Cardiac septum (tissue), 1 donor: Measurements from ENCODE around the gene GPAM. TPM values are rescaled to one million over a fixed set of nuclear protein-coding genes. Genes with fewer than 3 reads are reported as not detected.

Source experiments
- DNase-seq: peaks from one replicate; pipeline ENCODE4 v3.0.0-alpha.2; 2020; ENCODE audit warnings: low spot score
- intact Hi-C: fragments of 100-400 bp; cut with DNase I; formaldehyde crosslinking; loops from one replicate; pipeline ENCODE4 v1.14.0; 2022
- total RNA-seq: library from RNA; stranded (reverse); fragmentation: NEBNext Ultra II Directional; extraction: Animal tissue kit (Norgen Biotek cat#: 25700); gene quantifications from one replicate; pipeline ENCODE4 v1.2.1, GENCODE V29; 2021
- donor health status: DM: no; HTN: no; CAD: no.

GPAM gene
- total RNA-seq, 1 donor from 2014 or later, result 11.5 TPM

GRCh38 chr10:112189465-112189864 is 5.9 kb upstream of the GPAM start:
- intact Hi-C loops, result no loop called here
- DNase-seq, result no peak

GRCh38 chr10:112187527-112187926 is 4.0 kb upstream of the GPAM start:
- intact Hi-C loops, result no loop called here
- DNase-seq, result no peak

DNA sequence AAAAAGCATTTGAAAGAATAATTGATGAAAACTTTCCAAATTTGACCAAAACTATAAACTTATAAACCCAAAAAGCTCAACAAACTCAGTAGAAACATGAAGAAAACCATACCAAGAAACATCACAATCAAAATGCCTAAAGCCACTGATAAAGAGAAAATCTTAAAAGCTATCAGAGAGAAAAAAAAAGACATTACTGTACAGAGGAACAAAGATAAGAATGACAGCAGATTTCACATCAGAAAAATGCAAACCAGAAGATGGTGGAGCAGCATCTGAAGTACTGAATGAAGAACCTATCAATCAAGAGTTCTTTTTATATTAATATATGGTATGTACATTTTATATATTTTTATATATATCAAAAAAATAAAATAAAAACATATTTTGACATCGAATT is 2.4 kb upstream of the GPAM start:
- intact Hi-C loops, result no loop called here
- DNase-seq, result no peak

DNA sequence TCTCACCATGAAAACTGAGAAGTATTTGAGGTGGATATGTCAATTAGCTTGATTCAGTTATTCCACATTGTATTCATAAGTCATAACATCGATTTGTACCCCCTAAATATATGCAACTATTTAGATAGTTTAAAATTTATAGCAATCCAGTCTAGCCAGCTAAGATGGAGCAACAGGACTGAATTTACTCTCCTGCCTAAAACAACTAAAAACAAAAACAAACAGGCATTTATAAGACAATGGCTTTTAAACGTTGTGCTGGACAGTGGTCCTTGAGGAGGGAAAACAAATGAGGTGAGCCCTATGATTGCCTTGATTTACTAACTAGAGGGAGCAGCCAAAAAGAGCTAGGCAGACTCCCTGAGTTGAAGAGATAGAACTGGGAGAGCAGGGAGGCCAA is 814 bp upstream of the GPAM start:
- intact Hi-C loops, result loop anchor here (5.0 kb wide), 1 partner anchor 113 kb away; no protein-coding TSS in a partner anchor
- no peak for DNase-seq

DNA sequence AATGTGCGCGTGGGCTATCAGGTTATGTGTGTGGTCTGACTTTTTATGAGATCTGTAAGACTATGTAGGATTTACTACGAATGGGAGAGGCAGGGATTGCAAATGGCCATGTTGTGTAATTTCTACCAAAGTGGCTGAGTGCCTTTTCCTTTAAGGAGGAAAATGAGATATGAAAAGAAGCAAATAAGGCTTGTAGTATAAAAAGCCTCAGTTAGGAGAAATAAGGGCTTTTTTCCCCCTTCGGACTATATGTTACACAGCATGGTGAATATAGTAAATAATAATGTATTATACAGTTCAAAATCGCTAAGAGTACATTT is 447 bp upstream of the GPAM start:
- no peak for DNase-seq
- intact Hi-C loops, result loop anchor here (5.0 kb wide), 1 partner anchor 113 kb away; no protein-coding TSS in a partner anchor

DNA sequence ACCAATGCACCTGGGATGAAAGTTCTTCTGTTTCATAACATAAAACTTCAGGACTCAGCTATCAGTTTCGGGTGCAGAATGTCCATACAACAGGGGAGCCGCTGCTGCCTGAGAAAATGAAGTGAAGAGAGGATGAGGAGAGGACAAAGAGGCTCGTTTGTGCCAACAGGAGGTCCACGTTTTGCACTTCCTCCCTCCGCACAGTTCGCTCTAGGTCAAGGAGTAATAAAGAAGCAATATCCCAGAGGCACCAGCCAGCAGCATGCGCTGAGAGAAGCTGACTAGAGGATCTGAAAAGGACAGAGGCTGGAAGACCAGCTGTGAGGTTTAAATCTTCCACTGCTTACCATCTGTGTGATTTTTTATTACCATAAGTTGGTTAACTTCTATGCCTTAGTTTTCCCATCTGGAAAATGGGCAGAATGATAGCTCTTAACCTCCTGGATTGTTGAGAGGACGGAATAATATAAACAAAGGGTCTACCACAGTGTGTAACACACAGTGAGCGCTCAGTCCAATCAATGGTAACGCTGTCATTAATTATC is 709 bp downstream of the GPAM start:
- intact Hi-C loops, result loop anchor here (5.0 kb wide), 1 partner anchor 114 kb away; no protein-coding TSS in a partner anchor
- DNase-seq, result no peak

DNA sequence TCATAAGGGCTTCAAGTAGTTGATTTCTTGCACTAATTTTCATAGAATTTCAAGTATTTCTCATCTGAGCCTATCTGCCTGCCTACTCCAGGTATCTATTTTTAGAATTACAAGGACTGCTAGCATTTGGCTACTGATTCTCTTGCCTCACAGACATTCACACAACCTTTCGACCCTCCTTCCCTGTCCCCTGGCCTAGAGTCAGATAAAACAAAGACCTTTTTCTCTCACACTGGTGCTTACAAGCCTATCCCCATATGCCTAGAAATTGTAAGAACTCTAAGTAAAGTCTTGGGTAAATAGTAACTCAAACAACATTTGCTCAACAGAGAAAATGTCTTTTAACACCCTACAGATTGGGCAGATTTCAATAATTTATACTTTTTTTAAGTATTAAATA is 6.3 kb downstream of the GPAM start:
- no peak for DNase-seq
- intact Hi-C loops, result no loop called here

GRCh38 chr10:112176543-112176942 is 7.0 kb downstream of the GPAM start:
- no peak for DNase-seq
- intact Hi-C loops, result no loop called here

DNA sequence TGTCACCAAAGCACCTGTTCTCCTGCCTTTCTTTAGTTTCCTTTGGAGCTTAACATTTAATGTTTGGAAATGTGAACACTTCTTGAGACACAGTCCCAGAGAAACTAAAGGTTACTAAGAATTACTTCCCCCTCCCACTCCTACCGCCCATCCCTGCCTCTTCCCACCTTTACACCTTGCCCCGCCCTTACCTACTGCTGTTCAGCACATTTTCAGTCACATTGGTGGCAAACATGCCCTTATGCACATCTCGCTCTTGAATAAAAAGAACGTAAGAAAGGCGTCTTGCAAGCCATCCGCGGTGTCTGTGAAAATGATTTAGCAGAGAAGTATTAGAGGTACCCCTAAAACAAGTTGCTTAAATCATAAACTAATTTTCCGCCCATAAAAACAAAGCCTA is 8.2 kb downstream of the GPAM start:
- no peak for DNase-seq
- intact Hi-C loops, result no loop called here

DNA sequence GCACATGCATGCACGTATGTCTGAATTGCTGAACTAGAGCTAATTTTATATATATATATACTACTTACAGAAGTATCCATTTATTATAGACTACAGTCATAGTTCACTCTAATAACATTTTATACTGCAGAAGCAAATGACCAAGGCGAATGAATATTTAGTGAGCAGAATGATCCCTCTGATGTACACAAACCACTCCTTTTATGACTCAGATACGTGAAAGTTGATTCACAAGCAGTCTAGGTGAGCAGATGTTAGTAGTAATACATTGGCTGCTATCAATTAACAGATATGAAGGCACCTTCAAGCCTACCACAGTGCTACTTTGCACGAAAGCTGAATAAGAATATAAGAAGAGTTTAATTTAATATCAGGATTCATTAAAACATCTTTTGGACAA is 10.4 kb downstream of the GPAM start:
- no peak for DNase-seq
- intact Hi-C loops, result no loop called here

- DNase-seq, result no peak
- intact Hi-C loops, result no loop called here
Measured at GRCh38 chr10:112168733-112169132, 14.8 kb downstream of the GPAM start.

GRCh38 chr10:112166800-112167199 is 16.8 kb downstream of the GPAM start:
- intact Hi-C loops, result no loop called here
- DNase-seq, result no peak

- intact Hi-C loops, result no loop called here
Measured at GRCh38 chr10:112161757-112162518, 21.6 kb downstream of the GPAM start.

DNA sequence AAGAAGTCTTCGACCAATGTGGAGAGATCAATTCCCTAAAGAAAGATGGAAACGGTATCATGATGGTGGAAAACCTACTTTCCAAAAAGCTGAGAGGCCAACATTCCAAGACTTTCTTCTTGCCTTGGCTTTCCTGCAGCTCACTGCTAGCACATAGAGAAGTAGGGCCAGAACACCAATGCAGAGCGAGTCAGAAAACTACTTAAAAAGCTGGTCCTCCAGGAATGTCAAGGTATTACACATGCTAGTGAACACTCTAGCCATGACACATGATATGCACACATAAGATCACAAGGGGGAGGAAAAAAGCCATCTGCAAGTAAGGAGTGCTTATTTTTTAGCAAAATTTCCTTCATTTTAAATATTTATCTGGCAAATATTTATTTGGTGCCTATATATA is 22.7 kb downstream of the GPAM start:
- intact Hi-C loops, result no loop called here
- DNase-seq, result no peak

More at GRCh38 chr10:112161757-112162518, 21.6 kb downstream of the GPAM start:
- no peak for DNase-seq

DNA sequence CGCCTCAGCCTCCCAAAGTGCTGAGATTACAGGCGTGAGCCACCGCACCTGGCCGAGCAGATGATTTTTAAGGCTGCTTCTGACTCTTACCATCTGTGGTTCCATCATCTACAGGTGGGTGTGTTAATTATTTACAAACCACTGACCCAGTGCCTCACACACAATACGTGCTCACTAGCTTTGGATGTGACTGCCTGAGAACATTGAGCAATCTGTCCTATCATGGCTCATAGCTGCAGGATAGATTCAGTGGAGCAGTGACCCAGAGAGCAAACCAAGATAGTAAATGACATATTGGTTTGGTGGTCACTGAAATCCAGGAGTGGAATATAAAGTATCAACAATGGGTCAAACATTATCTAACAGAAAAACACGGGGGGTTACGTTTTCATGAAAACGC is 24.1 kb downstream of the GPAM start:
- DNase-seq, result no peak
- intact Hi-C loops, result no loop called here

GRCh38 chr10:112151524-112152039 is 32.0 kb downstream of the GPAM start:
- intact Hi-C loops, result no loop called here
- DNase-seq, result no peak

DNA sequence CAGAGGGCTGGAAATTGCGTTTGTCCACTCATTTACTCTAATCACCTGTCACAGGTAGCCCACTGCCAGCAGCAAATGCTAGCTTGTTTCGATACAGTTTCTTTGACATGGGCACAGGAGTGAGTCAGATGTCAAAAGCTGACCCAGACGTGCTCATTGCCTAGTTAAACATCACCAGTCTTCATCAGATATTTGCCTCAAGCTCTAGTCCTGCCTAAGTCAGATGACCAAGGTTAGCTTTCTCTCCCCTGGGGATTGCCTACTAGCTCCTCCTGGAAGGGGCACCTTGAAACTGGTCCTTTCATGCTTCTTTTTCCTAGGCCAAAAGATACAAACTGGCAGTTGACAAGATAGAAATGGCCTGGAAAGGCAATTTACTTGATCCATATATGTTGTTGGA is 35.2 kb downstream of the GPAM start:
- no peak for DNase-seq
- intact Hi-C loops, result no loop called here

GRCh38 chr10:112146799-112147198 is 36.8 kb downstream of the GPAM start:
- intact Hi-C loops, result no loop called here
- no peak for DNase-seq

DNA sequence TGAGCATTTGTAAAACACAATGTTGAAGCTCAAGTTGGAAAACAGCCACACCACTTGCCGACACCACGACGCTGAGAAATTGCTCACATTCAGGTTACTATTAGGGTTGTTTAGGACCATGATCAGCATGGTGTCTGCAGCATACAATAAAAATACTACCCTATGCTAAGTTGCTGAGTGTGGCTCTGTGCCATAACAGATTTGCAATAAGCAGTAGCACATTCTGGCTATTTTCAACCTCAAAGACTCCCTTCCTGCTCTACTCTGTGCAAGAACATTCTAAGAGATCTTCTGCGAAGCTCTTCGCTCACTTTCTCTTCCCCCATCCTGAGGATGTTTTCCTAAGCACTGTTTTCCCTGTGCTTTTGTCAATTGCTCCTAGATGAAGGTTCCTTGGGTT is 38.3 kb downstream of the GPAM start:
- intact Hi-C loops, result no loop called here
- no peak for DNase-seq

DNA sequence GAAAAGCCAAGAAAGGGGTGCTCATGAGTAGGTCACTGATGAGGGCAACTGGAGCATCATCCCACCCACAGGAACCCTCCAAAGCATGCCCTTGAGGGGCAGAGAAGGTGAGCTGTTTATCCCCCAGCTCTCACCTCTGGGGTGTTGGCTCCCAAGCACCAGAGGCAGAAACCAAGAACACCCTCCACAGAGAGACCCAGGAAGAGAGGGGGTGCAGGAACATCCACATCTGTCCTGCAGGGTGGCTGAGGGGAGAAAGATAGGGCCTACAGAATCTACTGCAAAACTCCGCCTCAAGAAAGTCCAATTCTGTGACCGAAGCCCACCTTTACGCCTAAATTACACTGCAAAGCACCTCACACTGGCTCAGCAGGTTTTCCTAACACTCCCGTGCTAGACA is 40.1 kb downstream of the GPAM start:
- no peak for DNase-seq
- intact Hi-C loops, result no loop called here

DNA sequence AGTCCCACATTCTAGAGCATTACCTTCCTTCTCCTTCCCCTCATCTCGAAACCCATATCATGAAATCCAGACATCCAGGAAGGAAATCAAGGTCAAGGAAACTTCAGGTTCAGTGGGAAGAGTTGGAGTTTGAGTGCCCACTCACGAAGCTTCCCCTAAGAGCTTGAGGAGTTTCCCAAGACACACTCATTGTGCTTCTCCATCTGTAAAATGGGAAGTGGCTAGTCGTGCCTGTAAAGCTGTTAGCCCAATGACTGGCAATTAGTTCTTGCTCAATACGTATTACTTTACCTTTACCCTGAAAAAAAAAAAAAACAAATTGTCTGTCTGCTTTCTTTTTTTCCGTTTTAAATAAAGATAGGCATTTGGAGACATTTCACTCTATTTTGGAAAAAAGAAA is 42.3 kb downstream of the GPAM start:
- DNase-seq, result no peak
- intact Hi-C loops, result no loop called here
